Smooth muscle cell (in vitro differentiated cells): Measurements from ENCODE around the gene CAMTA1. TPM values are rescaled to one million over a fixed set of nuclear protein-coding genes. Genes with fewer than 3 reads are reported as not detected.

Experiments
- DNase-seq: peaks from one replicate; lab custom pipeline; 2025; ENCODE audit not compliant: unreplicated experiment; lab: John Stamatoyannopoulos, UW
- H2AFZ ChIP-seq: fragments of 200-600 bp; sonication (generic); 2 replicates; pipeline ENCODE4 v1.6.0; 2016; ENCODE audit warnings: antibody characterized with exemption, low read depth, mild to moderate bottlenecking
- H3F3A ChIP-seq: fragments of 200-600 bp; sonication (generic); 2 replicates; pipeline ENCODE4 v1.6.0; 2017; ENCODE audit warnings: antibody characterized with exemption, low read depth
- H3K27ac ChIP-seq: fragments of 200-600 bp; sonication (generic); 2 replicates; pipeline ENCODE4 v1.5.1; 2016; ENCODE audit warnings: low read depth, mild to moderate bottlenecking
- H3K27me3 ChIP-seq: fragments of 200-600 bp; sonication (generic); 2 replicates; pipeline ENCODE4 v1.6.1; 2016; ENCODE audit warnings: low read depth, mild to moderate bottlenecking
- H3K36me3 ChIP-seq: fragments of 200-600 bp; sonication (generic); 2 replicates; pipeline ENCODE4 v1.5.1; 2016; ENCODE audit warnings: low read depth
- H3K4me1 ChIP-seq: fragments of 200-600 bp; sonication (generic); 2 replicates; pipeline ENCODE4 v1.5.1; 2016; ENCODE audit warnings: low read depth
- H3K4me2 ChIP-seq: fragments of 200-600 bp; sonication (generic); 2 replicates; pipeline ENCODE4 v1.6.0; 2016; ENCODE audit warnings: mild to moderate bottlenecking
- H3K4me3 ChIP-seq: fragments of 200-600 bp; sonication (generic); 2 replicates; pipeline ENCODE4 v1.5.1; 2016; ENCODE audit warnings: mild to moderate bottlenecking
- H3K79me2 ChIP-seq: fragments of 200-600 bp; sonication (generic); 2 replicates; pipeline ENCODE4 v1.6.0; 2016; ENCODE audit warnings: low read depth, mild to moderate bottlenecking
- H3K9ac ChIP-seq: fragments of 200-600 bp; sonication (generic); 2 replicates; pipeline ENCODE4 v1.6.0; 2016; ENCODE audit warnings: low read depth
- H3K9me3 ChIP-seq: fragments of 200-600 bp; sonication (generic); replicated peaks from 2 replicates; pipeline ENCODE4 v1.5.1; 2016; ENCODE audit warnings: low read depth
- H4K20me1 ChIP-seq: fragments of 200-600 bp; sonication (generic); 2 replicates; pipeline ENCODE4 v1.6.0; 2016; ENCODE audit warnings: low read depth
- CTCF ChIP-seq: fragments of 200-600 bp; sonication (generic); IDR thresholded peaks from 2 replicates; pipeline ENCODE4 v1.5.1; 2017; ENCODE audit warnings: borderline replicate concordance, mild to moderate bottlenecking, antibody characterized with exemption; ENCODE audit not compliant: insufficient read depth, poor library complexity, severe bottlenecking
- WGBS: methylation state at CpG from one replicate; pipeline ENCODE4 v1.1.7; 2016; ENCODE audit warnings: low lambda C conversion rate; 5-methylcytosine and 5-hydroxymethylcytosine counted together
- polyA plus RNA-seq: library from polyadenylated mRNA; unstranded; fragments of >200 nt; fragmentation: Nextera tagmentation; extraction: Ambion mirVana; gene quantifications from 2 replicates; pipeline ENCODE4 v1.2.1, GENCODE V29; 2016
- total RNA-seq: library from RNA; depleted of rRNA; stranded (reverse); fragments of >200 nt; gene quantifications from 2 replicates; pipeline ENCODE4 v1.2.3, GENCODE V29; 2014

The CAMTA1 gene
- total and polyA plus RNA-seq, 2 experiments from 2014 or later, result 139 to 145 TPM

- no peaks in the 10 kb centered on the region for H4K20me1 ChIP-seq
- no peak overlapping the region for H3K27ac ChIP-seq
- H3F3A ChIP-seq, result no peaks in the 10 kb centered on the region
- DNase-seq, result no peak
- H3K9me3 ChIP-seq, result no peaks in the 10 kb centered on the region
- no peaks in the 10 kb centered on the region for H3K79me2 ChIP-seq
- H3K9ac ChIP-seq, result no peak overlapping the region
- no peak overlapping the region for H3K4me3 ChIP-seq
- 79% methylated on average over 3 of the region's 4 CpGs for WGBS
- H2AFZ ChIP-seq, result no peak overlapping the region
- TF ChIP-seq CTCF, result no peak
- H3K27me3 ChIP-seq, result no peaks in the 10 kb centered on the region
- H3K4me1 ChIP-seq, result no peaks in the 10 kb centered on the region
- H3K4me2 ChIP-seq, result no peak overlapping the region
- H3K36me3 ChIP-seq, result no peaks in the 10 kb centered on the region
Measured at GRCh38 chr1:7229186-7229585, 443.9 kb downstream of the CAMTA1 start.

GRCh38 chr1:7229696-7230631 is 444.7 kb downstream of the CAMTA1 start:
- H4K20me1 ChIP-seq, result no peaks in the 10 kb centered on the region
- no peaks in the 10 kb centered on the region for H3F3A ChIP-seq
- H3K27me3 ChIP-seq, result no peaks in the 10 kb centered on the region
- DNase-seq, result no peak
- WGBS, result 83% methylated on average over 20 of the region's 20 CpGs
- no peak overlapping the region for H3K4me3 ChIP-seq
- H3K4me1 ChIP-seq, result no peaks in the 10 kb centered on the region
- no peak overlapping the region for H2AFZ ChIP-seq
- TF ChIP-seq CTCF, result no peak
- no peaks in the 10 kb centered on the region for H3K36me3 ChIP-seq
- no peak overlapping the region for H3K4me2 ChIP-seq
- H3K27ac ChIP-seq, result no peak overlapping the region
- no peaks in the 10 kb centered on the region for H3K9me3 ChIP-seq
- no peak overlapping the region for H3K9ac ChIP-seq
- H3K79me2 ChIP-seq, result no peaks in the 10 kb centered on the region

GRCh38 chr1:7232441-7233236 is 447.4 kb downstream of the CAMTA1 start:
- Histone ChIP-seq H2AFZ (no peak overlapping the region), H3K27ac (no peak overlapping the region), H3K9me3 (no peaks in the 10 kb centered on the region), H3K9ac (no peak overlapping the region), H3K4me1 (no peaks in the 10 kb centered on the region), H3K79me2 (no peaks in the 10 kb centered on the region), H3K4me3 (no peak overlapping the region), H3K36me3 (no peaks in the 10 kb centered on the region), H3K27me3 (no peaks in the 10 kb centered on the region), H3F3A (no peaks in the 10 kb centered on the region), H3K4me2 (no peak overlapping the region), H4K20me1 (no peaks in the 10 kb centered on the region)
- TF ChIP-seq CTCF, result no peak
- 96% methylated on average over 15 of the region's 15 CpGs for WGBS
- no peak for DNase-seq
